Measurements from ENCODE around the gene GNAQ.

DNA sequence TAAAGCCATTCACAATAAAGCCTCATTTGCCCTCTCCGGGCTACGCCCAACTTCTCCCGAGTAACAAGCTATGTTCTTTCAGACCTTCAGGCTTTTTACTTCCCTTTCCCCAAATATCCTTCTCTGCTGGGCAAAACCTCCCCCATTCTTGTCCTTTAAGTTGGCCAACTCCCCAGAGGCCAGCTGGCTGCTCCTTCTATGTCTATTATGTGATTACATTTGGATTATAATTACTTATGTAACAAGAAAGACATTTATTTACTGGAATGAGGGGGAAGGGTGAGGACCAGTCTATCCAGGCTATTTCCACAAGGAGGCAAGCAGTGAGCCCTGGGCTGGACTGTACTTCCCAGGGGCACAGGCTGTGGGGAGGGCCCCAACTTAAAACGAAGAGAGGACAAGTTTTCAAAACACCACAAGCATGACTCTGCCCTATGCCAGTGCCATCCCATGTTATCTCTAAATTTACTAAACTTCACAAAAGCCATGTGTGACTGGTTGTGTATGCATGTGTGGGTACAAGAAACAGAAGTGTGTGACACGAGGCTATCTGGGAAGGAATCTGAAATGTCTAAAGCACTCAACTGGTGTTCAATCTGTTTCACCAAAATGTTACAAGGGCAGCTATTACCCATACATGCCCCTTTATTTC, 84.5 kb downstream of the GNAQ start:
- TF ChIP-seq, protein P1, sequence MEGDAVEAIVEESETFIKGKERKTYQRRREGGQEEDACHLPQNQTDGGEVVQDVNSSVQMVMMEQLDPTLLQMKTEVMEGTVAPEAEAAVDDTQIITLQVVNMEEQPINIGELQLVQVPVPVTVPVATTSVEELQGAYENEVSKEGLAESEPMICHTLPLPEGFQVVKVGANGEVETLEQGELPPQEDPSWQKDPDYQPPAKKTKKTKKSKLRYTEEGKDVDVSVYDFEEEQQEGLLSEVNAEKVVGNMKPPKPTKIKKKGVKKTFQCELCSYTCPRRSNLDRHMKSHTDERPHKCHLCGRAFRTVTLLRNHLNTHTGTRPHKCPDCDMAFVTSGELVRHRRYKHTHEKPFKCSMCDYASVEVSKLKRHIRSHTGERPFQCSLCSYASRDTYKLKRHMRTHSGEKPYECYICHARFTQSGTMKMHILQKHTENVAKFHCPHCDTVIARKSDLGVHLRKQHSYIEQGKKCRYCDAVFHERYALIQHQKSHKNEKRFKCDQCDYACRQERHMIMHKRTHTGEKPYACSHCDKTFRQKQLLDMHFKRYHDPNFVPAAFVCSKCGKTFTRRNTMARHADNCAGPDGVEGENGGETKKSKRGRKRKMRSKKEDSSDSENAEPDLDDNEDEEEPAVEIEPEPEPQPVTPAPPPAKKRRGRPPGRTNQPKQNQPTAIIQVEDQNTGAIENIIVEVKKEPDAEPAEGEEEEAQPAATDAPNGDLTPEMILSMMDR (IDR thresholded peaks at IDR 0.05; ENCODE audit: poor library complexity), result no peak
- TF ChIP-seq EZH2 (IDR thresholded peaks at IDR 0.05; ENCODE audit: borderline replicate concordance) (no peak), EZH2phosphoT487 (IDR thresholded peaks at IDR 0.05; ENCODE audit: low read depth, severe bottlenecking, unreplicated experiment) (no peak)
